ENCODE data around the gene CHST5.

DNA sequence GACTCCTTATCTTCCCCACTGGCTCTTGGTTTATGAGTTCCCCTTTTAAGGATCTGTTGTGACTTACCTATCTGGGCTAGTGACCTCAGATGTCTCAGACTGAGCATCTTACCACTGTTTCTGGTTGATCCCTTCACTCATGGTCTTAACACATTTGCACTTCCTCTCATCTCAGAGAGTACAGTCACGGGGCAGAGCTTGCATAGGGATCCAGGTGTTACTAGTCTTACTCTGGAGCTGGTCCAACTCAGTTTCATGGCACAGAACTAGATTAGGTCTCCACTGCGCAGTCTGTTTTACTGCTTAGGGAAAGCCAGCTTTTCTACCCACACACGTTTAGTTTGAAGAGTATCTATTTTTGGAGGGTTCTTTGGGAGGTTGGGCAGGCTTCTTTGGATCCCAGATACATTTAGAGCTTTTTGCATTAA lies 40.5 kb upstream of the CHST5 start:
- TF ChIP-seq CTCF (IDR thresholded peaks at IDR 0.05; ENCODE audit: extremely low read depth in 1 of 2, insufficient read depth in 1 of 2, low read depth in 1 of 2, low read length in 2 of 2) (no peak), EZH2 (IDR thresholded peaks at IDR 0.05; ENCODE audit: borderline replicate concordance, low read depth, low read length, severe bottlenecking) (no peak), POLR2AphosphoS5 (IDR thresholded peaks at IDR 0.05; ENCODE audit: insufficient read depth, low read depth, low read length) (no peak), FOS (IDR thresholded peaks at IDR 0.05; ENCODE audit: borderline replicate concordance, insufficient read depth, low read length) (no peak)
